ENCODE results near the gene MEIOB. TPM values are rescaled to one million over a fixed set of nuclear protein-coding genes. Genes with fewer than 3 reads are reported as not detected.
"Not testable (repeated sequence)": the region's sequence is repeated elsewhere in the genome, so short reads cannot be mapped to it uniquely, and the experiment has no call there.

The MEIOB gene, protein sequence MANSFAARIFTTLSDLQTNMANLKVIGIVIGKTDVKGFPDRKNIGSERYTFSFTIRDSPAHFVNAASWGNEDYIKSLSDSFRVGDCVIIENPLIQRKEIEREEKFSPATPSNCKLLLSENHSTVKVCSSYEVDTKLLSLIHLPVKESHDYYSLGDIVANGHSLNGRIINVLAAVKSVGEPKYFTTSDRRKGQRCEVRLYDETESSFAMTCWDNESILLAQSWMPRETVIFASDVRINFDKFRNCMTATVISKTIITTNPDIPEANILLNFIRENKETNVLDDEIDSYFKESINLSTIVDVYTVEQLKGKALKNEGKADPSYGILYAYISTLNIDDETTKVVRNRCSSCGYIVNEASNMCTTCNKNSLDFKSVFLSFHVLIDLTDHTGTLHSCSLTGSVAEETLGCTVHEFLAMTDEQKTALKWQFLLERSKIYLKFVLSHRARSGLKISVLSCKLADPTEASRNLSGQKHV
- under 0.01 TPM in 1 of 2 replicates, not detected in the other for total RNA-seq

DNA sequence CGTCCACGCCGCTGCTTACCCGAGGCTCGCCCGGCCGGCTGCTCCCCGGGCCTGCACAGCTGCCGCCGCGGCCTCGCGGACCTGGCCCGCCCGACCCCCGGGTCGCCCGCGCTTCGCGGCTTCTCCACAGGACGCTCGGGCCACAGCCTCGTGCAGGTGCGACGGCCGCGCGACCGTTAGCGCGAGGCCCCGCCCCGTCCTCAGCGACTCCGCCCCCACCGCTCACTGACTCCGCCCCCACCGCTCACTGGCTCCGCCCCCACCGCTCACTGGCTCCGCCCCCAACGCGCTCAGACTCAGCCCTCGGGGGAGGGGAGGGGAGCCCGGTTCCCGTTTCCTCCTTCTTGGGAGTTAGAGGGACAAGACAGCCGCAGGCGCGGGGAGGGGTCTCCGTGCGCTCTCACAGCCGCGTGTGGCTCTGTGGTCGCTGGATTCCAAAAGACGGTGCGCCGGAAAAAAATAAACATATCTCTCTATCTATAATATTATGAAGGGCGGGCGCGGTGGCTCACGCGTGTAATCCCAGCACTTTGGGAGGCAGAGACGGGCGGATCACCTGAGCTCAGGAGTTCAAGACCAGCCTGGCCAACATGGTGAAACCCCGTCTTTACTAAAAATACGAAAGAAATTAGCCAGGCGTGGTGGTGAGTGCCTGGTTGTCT lies at the start of gene MEIOB:
TSS of gene MEIOB (minus strand) at position 191 of the 662 bp plus-strand sequence. CDS start 3,989 bp downstream, outside the sequence.
- TF ChIP-seq, protein P1, sequence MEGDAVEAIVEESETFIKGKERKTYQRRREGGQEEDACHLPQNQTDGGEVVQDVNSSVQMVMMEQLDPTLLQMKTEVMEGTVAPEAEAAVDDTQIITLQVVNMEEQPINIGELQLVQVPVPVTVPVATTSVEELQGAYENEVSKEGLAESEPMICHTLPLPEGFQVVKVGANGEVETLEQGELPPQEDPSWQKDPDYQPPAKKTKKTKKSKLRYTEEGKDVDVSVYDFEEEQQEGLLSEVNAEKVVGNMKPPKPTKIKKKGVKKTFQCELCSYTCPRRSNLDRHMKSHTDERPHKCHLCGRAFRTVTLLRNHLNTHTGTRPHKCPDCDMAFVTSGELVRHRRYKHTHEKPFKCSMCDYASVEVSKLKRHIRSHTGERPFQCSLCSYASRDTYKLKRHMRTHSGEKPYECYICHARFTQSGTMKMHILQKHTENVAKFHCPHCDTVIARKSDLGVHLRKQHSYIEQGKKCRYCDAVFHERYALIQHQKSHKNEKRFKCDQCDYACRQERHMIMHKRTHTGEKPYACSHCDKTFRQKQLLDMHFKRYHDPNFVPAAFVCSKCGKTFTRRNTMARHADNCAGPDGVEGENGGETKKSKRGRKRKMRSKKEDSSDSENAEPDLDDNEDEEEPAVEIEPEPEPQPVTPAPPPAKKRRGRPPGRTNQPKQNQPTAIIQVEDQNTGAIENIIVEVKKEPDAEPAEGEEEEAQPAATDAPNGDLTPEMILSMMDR (IDR thresholded peaks at IDR 0.05; ENCODE audit: insufficient read depth, low read depth, low read length): no peak
- peak; percentile 38 for DNase-seq (ENCODE audit: low read depth)
- peak within 1 kb of the TSS; percentile 47 for H3K4me3 ChIP-seq (ENCODE audit: low read depth, low read length)

DNA sequence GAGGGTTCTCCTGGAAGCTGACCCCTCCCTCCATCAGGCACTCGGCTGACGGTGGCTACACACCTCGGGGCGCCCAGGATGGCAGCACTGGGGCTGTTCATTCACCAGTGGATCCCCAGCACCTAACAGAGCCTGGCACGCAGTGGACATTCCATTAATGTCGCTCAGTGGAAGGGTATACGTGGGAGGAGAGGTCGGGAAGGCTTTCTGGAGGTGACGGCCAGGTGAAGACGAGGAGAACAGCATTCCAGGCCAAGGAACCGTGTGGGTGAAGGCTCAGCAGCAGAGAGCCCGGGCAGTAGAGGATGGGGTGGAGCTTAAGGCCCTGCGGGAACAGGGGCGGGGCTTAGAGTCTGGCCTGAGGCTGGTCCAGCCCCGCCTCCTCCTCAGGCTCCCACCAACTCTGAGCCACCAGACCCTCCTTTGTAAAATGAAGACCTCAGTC lies 48.8 kb upstream of the MEIOB start:
- DNase-seq (ENCODE audit: low read depth): no peak
- TF ChIP-seq, protein P1 (IDR thresholded peaks at IDR 0.05; ENCODE audit: insufficient read depth, low read depth, low read length): no peak
- no peak overlapping the region for H3K4me3 ChIP-seq (ENCODE audit: low read depth, low read length)

DNA sequence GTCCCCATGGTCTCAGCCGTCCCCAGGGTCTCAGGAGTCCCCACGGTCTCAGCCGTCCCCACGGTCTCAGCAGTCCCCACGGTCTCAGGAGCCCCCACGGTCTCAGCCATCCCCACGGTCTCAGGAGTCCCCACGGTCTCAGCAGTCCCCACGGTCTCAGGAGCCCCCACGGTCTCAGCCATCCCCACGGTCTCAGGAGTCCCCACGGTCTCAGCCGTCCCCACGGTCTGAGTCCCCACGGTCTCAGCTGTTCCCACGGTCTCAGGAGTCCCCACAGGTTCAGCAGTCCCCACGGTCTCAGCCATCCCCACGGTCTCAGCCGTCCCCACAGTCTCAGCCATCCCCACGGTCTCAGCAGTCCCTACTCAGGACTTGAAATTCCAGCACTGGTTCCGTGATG lies 48.2 kb upstream of the MEIOB start:
- not testable (repeated sequence) for DNase-seq (ENCODE audit: low read depth); H3K4me3 ChIP-seq (ENCODE audit: low read depth, low read length)

DNA sequence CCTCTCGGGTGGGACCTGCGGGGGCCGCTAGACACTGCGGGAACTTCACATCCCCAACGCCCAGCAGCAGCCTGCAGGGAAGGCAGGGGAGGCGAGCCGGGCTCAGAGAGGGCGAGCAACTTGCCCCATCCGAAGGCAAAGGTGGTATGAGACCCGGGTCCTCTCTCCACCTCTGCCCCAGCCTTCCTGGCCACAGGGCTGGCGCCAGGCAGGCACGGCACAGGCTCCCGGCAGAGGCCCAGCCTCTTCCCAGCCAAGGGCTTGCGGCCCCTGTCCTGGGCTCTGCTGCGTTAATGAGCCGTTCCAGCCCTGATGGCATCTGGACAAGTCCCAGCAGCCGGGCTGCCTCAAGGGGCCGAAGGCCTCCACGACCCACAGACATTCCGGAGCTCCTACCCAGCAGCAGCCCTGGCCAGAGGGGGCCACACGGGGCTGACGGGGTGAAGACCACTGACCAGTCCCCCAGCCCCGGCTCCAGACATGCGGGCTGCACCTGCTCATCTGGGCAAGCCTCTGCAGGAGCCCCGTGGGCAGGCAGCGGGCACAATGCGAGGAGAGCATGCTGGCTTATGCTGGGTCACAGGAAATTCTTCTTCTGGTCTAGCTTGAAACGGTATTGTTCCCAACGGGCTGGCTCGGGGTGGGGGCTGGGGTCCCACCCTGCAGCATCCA lies 47.5 kb upstream of the MEIOB start:
- DNase-seq (ENCODE audit: low read depth): no peak
- TF ChIP-seq, protein P1 (IDR thresholded peaks at IDR 0.05; ENCODE audit: insufficient read depth, low read depth, low read length): no peak
- no peak overlapping the region for H3K4me3 ChIP-seq (ENCODE audit: low read depth, low read length)

DNA sequence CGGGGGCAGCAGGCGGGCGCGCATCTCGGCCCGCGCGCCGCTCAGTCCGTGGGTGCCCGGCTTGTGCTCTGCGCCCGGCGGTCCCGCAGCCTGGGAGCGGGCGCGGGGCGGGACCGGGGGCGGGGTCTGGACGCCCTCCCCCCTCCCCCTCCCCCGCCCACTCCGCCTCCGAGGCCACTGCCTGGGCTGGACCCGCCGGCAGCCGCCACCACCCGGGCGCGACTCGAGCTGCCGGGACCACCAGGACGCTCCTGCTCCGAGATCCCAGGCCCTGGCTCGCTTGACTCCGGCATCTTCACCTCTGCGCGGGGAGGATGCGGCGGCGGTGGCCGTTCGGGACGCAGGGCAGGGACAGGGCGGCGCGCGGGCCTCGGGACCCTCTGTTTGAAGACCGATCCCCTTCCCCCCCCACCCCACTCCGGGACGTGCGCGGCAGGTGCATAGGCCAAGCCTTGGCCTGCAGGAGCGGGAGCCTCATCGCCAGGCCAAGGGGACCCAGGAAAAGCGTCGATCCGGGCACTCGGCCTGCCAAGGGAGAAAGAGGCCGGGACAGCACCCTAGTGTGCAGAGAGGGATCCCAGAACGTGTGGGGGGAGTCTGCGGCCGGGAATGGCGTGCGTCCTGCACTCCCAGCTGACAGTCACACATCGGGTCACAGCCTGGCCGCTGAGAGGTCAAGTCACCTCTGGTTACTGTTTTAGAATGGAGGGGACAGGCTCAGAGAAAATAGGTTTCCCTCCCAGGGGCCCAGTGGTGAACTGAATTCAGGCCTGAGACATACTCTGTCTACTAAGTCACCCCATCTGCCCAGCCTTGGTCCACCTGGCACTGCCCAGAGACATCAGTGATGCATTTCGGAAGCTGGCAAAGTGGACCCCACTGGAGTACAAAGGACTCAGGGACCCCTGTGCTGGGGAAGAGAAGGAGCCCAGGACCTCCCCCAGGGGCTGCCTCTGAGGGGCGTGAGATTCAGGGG lies 46.7 kb upstream of the MEIOB start, which contains the start of gene HS3ST6:
TSS of gene HS3ST6 (minus strand) at position 65 of the 976 bp plus-strand sequence. CDS start 92 bp downstream, outside the sequence.
- TF ChIP-seq, protein P1 (IDR thresholded peaks at IDR 0.05; ENCODE audit: insufficient read depth, low read depth, low read length): no peak
- DNase-seq (ENCODE audit: low read depth): no peak
- H3K4me3 ChIP-seq (ENCODE audit: low read depth, low read length): no peak within 1 kb of the TSS

DNA sequence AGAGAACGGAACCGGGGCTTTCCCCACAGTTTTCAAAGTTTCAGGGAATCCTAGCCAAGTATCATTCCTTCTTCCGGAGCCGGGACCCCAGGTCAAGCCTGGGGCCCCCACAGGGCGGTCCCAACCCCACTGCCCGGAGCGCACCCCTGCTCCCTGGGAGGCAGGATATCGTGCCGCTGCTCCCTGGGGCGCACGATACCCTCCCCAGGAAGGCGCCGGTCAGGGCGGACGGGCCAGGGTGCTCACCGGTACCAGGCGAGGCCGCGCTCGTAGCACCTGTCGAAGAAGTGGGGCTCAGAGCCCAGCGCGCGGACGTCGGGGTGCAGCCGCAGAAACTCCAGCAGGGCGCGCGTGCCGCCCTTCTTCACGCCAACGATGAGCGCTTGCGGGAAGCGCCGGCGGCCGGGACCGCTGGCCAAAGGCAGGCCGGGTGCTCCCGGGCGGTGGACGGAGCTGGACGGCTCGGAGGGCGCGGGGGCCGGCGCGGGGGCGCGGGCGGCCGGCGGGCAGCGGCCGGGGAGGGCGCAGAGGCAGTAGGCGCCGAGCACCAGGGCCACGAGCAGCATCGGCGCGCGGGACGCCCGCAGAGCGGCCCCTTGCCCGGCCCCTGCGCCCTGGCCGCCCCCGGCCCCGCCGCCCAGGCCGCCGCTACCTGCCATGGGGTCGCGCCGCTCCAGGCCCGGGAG lies 45.8 kb upstream of the MEIOB start:
- no peak for DNase-seq (ENCODE audit: low read depth)
- TF ChIP-seq, protein P1 (IDR thresholded peaks at IDR 0.05; ENCODE audit: insufficient read depth, low read depth, low read length): no peak
- H3K4me3 ChIP-seq (ENCODE audit: low read depth, low read length): no peak overlapping the region

Data from fibroblast of villous mesenchyme (primary cell).